K562 (cell line): ENCODE measurements around the gene OOSP4B. TPM values are rescaled to one million over a fixed set of nuclear protein-coding genes. Genes with fewer than 3 reads are reported as not detected.

Source experiments
- C11orf30 ChIP-seq: fragments of 450-650 bp; IDR thresholded peaks from 2 replicates; pipeline ENCODE4 v1.6.1; 2016; ENCODE audit warnings: low read depth, mild to moderate bottlenecking
- CEBPB ChIP-seq: fragments of 450-650 bp; IDR thresholded peaks from 2 replicates; pipeline ENCODE4 v1.6.1; 2016; ENCODE audit warnings: missing genetic modification characterization, missing compliant biosample characterization
- DIDO1 ChIP-seq: fragments of 450-650 bp; IDR thresholded peaks from 2 replicates; pipeline ENCODE4 v1.6.1; 2016; ENCODE audit warnings: low read depth, missing biosample characterization, missing genetic modification characterization
- DMBX1 ChIP-seq: fragments of 250-450 bp; sonication (Bioruptor Pico); IDR thresholded peaks from 2 replicates; pipeline ENCODE4 v1.8.0; 2022; ENCODE audit warnings: inconsistent platforms, mild to moderate bottlenecking, moderate library complexity, borderline replicate concordance
- LEF1 ChIP-seq: fragments of 450-650 bp; IDR thresholded peaks from 2 replicates; pipeline ENCODE4 v1.6.1; 2016; ENCODE audit warnings: mild to moderate bottlenecking
- MAFG ChIP-seq: fragments of 450-650 bp; conservative IDR thresholded peaks from 2 replicates; pipeline ENCODE4 v1.6.1; 2016; ENCODE audit warnings: missing genetic modification characterization, missing compliant biosample characterization
- NFATC3 ChIP-seq: fragments of 450-650 bp; IDR thresholded peaks from 2 replicates; pipeline ENCODE4 v1.6.1; 2017; ENCODE audit warnings: mild to moderate bottlenecking
- NR4A1 ChIP-seq, 2 experiments: fragments of 250-450 bp in 1 of 2; fragments of 450-650 bp in 1 of 2; sonication (Bioruptor Pico) in 1 of 2; IDR thresholded peaks; 2 replicates each; pipeline versions ENCODE4 v1.4.0 to v1.6.1; 2016 to 2020; ENCODE audit warnings: mild to moderate bottlenecking in 2 of 2, missing compliant biosample characterization in 1 of 2, missing genetic modification characterization in 1 of 2, moderate library complexity in 1 of 2
- NRF1 ChIP-seq, 2 experiments: fragments of 450-650 bp; IDR thresholded peaks in 1 of 2; conservative IDR thresholded peaks in 1 of 2; 2 replicates each; pipeline ENCODE4 v1.6.1; 2014; ENCODE audit warnings: mild to moderate bottlenecking in 2 of 2
- SIN3A ChIP-seq, 2 experiments: fragments of 150-350 bp in 1 of 2; IDR thresholded peaks; 2 replicates each; pipeline ENCODE4 v1.6.1; 2011 to 2016; ENCODE audit warnings: borderline replicate concordance in 2 of 2, low read depth in 2 of 2, low read length in 2 of 2, mild to moderate bottlenecking in 2 of 2, moderate library complexity in 2 of 2; ENCODE audit not compliant: control insufficient read depth in 1 of 2
- ZC3H8 ChIP-seq: fragments of 450-650 bp; IDR thresholded peaks from 2 replicates; pipeline ENCODE4 v1.6.1; 2017
- ZNF143 ChIP-seq: sonication (generic); formaldehyde crosslinking; IDR thresholded peaks from 2 replicates; pipeline ENCODE4 v1.9.0; 2022; ENCODE audit warnings: mild to moderate bottlenecking, missing genetic modification reagents
- ZNF184 ChIP-seq: sonication (generic); formaldehyde crosslinking; IDR thresholded peaks from 2 replicates; pipeline ENCODE4 v1.5.0; 2020; ENCODE audit warnings: missing genetic modification reagents
- ZNF239 ChIP-seq: fragments of 250-450 bp; sonication (Bioruptor Pico); IDR thresholded peaks from 2 replicates; pipeline ENCODE4 v1.4.0; 2020; ENCODE audit warnings: mild to moderate bottlenecking
- ZNF280A ChIP-seq: fragments of 450-650 bp; IDR thresholded peaks from 2 replicates; pipeline ENCODE4 v1.6.1; 2018; ENCODE audit warnings: mild to moderate bottlenecking, low read depth; ENCODE audit not compliant: partially characterized antibody
- ZNF316 ChIP-seq: fragments of 450-650 bp; IDR thresholded peaks from 2 replicates; pipeline ENCODE4 v1.6.1; 2016
- ZNF445 ChIP-seq: fragments of 250-450 bp; sonication (Bioruptor Pico); IDR thresholded peaks from 2 replicates; pipeline ENCODE4 v1.4.0; 2020; ENCODE audit warnings: low read depth, mild to moderate bottlenecking, moderate library complexity
- ZNF780A ChIP-seq: fragments of 250-450 bp; sonication (Bioruptor Pico); IDR thresholded peaks from 2 replicates; pipeline ENCODE4 v1.5.0; 2021; ENCODE audit warnings: mild to moderate bottlenecking
- polyA plus RNA-seq, 8 experiments: library from polyadenylated mRNA; depleted of rRNA in 4 of 8; stranded (reverse) in 5 of 8; unstranded in 3 of 8; fragments of >200 nt; fragmentation: Nextera tagmentation in 2 of 8; fragmentation: Illumina TruSeq in 1 of 8; extraction: Ambion mirVana in 2 of 8; extraction: Trizol in 1 of 8; gene quantifications; 2 replicates each; pipeline versions ENCODE4 v1.2.1 to v1.2.3, GENCODE V29; 2011 to 2014; ENCODE audit warnings: inconsistent platforms in 1 of 8, missing spikeins in 1 of 8
- total RNA-seq, 7 experiments: library from RNA; depleted of rRNA in 6 of 7; stranded (reverse); fragments of >200 nt in 6 of 7; fragmentation: Illumina TruSeq in 2 of 7; extraction: Trizol in 2 of 7; gene quantifications; 2 replicates each; pipeline versions ENCODE4 v1.2.1 to v1.2.3, GENCODE V29; 2011 to 2021; ENCODE audit warnings: low replicate concordance in 1 of 7
- TF ChIP-seq, protein P1 (sequence below): fragments of 450-650 bp; IDR thresholded peaks from 2 replicates; pipeline ENCODE4 v1.6.1; 2016; ENCODE audit warnings: antibody characterized with exemption
- TF ChIP-seq, protein P2 (sequence below): sonication (generic); formaldehyde crosslinking; IDR thresholded peaks from 2 replicates; pipeline ENCODE4 v1.8.0; 2022; ENCODE audit warnings: missing genetic modification reagents, mild to moderate bottlenecking, borderline replicate concordance

The OOSP4B gene
- total and polyA plus RNA-seq, 9 of the 15 experiments (the other 6 are each of a cell fraction or from before 2014, with no cell fraction given) = 0.10 to 0.43 (median 0.15) TPM; not detected in 5

DNA sequence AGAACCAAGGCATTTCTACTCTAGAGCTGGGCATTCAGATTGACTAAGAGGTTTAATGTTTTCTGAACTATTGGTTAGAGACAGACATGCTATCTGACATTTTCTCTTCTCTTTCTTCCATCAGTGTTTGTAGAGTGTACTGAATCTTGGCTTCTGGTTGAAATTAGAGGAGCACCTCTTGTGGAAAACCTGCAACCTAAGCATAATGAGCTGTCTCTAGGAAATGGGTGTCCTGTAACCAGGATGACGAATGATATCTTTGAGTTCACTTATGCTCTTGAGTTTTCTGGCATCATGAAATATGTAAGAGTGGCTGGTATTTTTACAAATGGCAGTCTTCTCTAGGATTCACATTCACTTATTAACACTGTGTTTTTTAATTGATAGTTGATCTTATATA is 33.8 kb upstream of the OOSP4B start (continued):
- TF ChIP-seq, protein P1, sequence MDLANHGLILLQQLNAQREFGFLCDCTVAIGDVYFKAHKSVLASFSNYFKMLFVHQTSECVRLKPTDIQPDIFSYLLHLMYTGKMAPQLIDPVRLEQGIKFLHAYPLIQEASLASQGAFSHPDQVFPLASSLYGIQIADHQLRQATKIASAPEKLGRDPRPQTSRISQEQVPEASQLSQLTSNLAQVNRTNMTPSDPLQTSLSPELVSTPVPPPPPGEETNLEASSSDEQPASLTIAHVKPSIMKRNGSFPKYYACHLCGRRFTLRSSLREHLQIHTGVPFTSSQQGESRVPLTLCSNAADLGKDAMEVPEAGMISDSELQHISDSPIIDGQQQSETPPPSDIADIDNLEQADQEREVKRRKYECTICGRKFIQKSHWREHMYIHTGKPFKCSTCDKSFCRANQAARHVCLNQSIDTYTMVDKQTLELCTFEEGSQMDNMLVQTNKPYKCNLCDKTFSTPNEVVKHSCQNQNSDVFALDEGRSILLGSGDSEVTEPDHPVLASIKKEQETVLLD = no peak
- TF ChIP-seq ZNF445 (no peak), DIDO1 (tag) (no peak), NR4A1 (CRISPR knock-in tag; IDR thresholded peaks at IDR 0.05) (no peak), NR4A1 (tag; IDR thresholded peaks at IDR 0.05) (no peak), ZNF780A (no peak), LEF1 (no peak), ZNF239 (CRISPR knock-in tag) (no peak), CEBPB (tag) (no peak), ZNF184 (CRISPR knock-in tag) (no peak), C11orf30 (peak; percentile 76), ZNF143 (CRISPR knock-in tag) (no peak), ZNF280A (no peak), NFATC3 (no peak), NRF1 (conservative IDR thresholded peaks at IDR 0.05 in 1 of 2, IDR thresholded peaks at IDR 0.05 in 1 of 2) (no peak), SIN3A (IDR thresholded peaks at IDR 0.05; ENCODE audit: borderline replicate concordance in 2 of 2, control insufficient read depth in 1 of 2, low read depth in 2 of 2, low read length in 2 of 2) (no peak), DMBX1 (CRISPR knock-in tag) (no peak), ZC3H8 (no peak), ZNF316 (peak; percentile 84), MAFG (tag) (peak; percentile 56)
- TF ChIP-seq, protein P2, sequence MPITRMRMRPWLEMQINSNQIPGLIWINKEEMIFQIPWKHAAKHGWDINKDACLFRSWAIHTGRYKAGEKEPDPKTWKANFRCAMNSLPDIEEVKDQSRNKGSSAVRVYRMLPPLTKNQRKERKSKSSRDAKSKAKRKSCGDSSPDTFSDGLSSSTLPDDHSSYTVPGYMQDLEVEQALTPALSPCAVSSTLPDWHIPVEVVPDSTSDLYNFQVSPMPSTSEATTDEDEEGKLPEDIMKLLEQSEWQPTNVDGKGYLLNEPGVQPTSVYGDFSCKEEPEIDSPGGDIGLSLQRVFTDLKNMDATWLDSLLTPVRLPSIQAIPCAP (CRISPR knock-in tag) = no peak
